D721Med (cell line): ENCODE measurements around the gene EID1.

ENCODE experiments used
- DNase-seq: peaks from one replicate; pipeline ENCODE4 v3.0.0; 2011; ENCODE audit warnings: low spot score; ENCODE audit not compliant: insufficient read length
- FAIRE-seq: peaks from 2 replicates; lab custom pipeline; 2011; peaks lifted over from hg19 to GRCh38; lab: Jason Lieb, UNC
- TF ChIP-seq, protein P1 (sequence below): IDR thresholded peaks from 2 replicates; pipeline ENCODE4 v1.5.1; 2012; ENCODE audit warnings: mild to moderate bottlenecking, control low read depth; ENCODE audit not compliant: insufficient read depth; ENCODE audit errors: missing control alignments

Gene EID1

DNA sequence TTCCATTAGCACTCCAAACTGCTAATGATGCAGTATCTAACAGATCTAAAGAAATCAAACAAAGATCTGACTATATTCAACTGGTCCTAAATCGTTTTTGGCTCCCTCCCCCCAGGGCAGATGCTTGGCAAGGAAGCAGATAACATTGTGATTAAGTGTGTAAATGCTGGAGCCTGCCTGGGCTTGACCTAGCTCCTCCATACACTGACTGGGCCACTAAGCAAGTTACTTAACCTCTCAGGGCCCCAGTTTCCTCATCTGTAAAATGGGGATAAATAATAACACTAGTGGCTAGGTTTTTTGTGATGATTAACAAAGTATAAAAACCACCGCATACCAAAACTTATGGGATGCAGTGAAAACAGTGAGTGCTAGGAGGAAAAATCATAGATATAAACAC lies 9.2 kb downstream of the EID1 start:
- DNase-seq, result no peak
- TF ChIP-seq, protein P1, sequence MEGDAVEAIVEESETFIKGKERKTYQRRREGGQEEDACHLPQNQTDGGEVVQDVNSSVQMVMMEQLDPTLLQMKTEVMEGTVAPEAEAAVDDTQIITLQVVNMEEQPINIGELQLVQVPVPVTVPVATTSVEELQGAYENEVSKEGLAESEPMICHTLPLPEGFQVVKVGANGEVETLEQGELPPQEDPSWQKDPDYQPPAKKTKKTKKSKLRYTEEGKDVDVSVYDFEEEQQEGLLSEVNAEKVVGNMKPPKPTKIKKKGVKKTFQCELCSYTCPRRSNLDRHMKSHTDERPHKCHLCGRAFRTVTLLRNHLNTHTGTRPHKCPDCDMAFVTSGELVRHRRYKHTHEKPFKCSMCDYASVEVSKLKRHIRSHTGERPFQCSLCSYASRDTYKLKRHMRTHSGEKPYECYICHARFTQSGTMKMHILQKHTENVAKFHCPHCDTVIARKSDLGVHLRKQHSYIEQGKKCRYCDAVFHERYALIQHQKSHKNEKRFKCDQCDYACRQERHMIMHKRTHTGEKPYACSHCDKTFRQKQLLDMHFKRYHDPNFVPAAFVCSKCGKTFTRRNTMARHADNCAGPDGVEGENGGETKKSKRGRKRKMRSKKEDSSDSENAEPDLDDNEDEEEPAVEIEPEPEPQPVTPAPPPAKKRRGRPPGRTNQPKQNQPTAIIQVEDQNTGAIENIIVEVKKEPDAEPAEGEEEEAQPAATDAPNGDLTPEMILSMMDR, result no peak
- FAIRE-seq, result no peak

DNA sequence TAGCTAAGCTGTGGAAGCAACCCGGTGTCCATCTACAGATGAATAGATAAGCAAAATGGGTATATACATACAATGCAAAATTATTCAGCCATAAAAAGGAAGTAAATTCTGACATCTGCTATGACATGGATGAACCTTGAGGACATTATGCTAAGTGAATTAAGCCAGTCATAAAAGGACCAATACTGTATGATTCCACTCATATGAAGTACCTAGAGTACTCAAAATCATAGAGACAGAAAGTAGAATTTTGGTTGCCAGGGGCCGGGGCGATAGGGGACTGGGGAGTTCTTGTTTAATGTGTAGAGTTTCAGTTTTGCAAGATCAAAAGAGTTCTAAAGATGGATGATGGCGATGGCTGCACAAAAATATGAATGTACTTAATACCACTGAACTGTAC lies 10.3 kb downstream of the EID1 start:
- no peak for DNase-seq
- TF ChIP-seq, protein P1, result no peak
- FAIRE-seq, result no peak

DNA sequence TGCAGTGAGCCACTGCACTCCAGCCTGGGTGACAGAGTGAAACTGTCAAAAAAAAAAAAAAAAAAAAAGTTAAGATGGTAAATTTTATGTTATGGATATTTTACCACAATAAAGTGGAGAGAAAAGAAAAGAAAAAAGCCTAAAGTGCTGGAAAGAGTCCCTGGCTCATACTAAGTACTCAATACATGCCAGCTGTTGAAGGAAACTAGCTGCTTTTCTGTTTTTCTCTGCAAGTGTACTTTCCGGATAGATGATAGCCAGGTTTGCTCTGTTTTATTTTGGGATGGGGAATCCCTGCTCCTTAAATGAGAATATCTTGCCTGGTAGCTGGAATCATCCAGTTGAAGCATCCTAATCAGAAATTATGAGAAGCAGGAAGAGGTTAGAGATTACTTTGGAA lies 10.9 kb downstream of the EID1 start:
- DNase-seq, result no peak
- TF ChIP-seq, protein P1, result no peak
- no peak for FAIRE-seq

DNA sequence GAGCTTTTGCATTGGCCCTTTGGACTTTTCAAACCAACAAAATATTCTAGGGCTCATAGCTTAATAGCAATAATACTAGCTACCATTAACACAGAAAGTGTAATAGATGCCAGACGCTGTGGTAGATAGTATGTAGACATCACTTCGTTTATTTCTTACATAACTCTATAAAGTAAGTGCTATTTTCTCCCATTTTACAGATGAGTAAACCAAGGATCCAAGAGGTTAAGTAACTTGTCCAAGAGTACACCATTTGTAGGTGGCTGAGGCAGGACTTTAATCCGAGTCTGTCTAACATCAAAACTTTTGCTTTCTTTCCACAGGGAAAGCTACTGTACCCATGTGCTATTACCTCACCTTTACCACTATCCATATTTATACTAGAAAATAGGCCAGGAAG lies 12.0 kb downstream of the EID1 start:
- no peak for FAIRE-seq
- no peak for DNase-seq
- TF ChIP-seq, protein P1, result no peak

DNA sequence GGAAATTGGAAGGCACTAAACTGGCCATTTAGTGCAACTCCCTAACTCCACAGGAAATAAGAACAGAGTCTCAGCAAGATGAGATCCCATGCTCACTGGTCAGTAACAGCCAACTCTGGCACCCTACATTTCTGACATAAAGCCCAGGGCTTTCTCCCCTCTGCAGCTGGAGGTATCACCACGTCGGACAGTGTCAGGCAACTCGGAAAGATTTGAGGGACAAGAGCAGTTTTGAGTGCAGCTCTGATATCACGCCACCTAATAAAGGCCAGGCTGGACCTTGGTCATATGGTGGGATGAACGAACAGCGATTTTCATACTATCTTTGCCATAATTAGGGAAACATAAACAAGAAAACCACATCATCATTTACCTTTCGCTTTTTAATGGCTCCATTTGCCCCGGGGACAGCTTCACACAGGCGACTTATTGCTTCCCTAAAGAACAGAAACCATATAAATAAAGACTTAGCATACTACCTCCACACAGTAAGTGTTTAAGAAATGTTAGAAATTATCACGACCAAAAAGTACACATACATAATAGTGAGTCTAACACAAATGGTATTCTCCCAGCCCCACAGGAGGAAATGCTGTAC lies 12.5 kb downstream of the EID1 start:
- DNase-seq (no peak), FAIRE-seq (no peak)
- TF ChIP-seq, protein P1, result no peak

DNA sequence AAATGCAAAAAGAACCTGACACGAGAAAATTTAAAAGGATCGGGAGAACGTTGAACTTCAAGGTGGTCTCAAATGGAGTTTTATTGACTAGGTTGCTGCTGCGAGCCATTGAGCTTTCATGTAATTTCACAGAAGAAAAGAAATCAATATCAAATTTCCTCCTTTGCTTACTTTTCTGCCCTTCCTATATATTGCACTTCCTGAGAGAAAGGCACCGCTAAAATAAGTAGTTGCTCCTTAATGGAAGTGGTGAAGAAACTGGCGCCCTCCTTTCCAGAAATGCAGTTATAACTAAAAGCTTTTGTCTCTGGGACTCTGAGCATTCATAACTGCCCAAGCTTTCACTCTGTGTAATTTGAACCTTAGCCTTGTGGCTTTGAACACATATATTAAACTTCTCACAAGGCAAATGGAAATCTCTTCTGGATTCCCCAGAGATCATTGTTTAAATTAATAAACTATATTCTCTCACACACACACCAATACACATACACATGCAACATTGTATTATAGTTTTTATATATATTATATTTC lies 13.4 kb downstream of the EID1 start:
- no peak for FAIRE-seq
- TF ChIP-seq, protein P1, result no peak

DNA sequence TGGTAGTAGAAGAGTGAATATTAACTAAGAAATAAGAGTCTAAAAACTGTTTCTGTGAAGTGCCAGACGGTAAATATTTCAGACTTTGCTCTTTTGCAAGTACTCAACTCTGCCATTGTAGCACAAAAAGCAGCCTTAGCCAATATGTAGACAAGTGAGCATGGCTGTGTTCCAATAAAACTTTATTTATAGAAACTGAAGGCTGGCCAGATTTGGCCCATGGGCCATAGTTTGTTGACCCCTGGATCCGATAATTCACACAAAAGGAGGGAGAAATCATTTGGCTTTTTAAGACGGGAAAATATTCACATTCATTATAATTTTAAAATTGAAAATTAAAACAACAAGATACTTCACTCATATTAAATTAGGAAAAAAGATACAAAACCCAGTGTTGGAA lies 15.4 kb downstream of the EID1 start:
- DNase-seq (no peak), FAIRE-seq (no peak)
- TF ChIP-seq, protein P1, result no peak

More for the DNA sequence above, 13.4 kb downstream of the EID1 start:
- DNase-seq, result no peak
